Activated CD8-positive, alpha-beta memory T cell treated with anti-CD3 and anti-CD28 coated beads, Interleukin-2, amount 50 U/mL, for 24 hours (primary cell): ENCODE results near the gene SPART.
"Not testable (repeated sequence)": the region's sequence is repeated elsewhere in the genome, so short reads cannot be mapped to it uniquely, and the experiment has no call there.

ENCODE experiments used
- DNase-seq: peaks from one replicate; pipeline ENCODE4 v3.0.0-alpha.2; 2020; ENCODE audit errors: extremely low read depth

The SPART gene

GRCh38 chr13:36313047-36313969 lies 32.9 kb downstream of the SPART start:
- DNase-seq = no peak

- DNase-seq = no peak
Observed at GRCh38 chr13:36310417-36311108, 35.6 kb downstream of the SPART start.

GRCh38 chr13:36302289-36302688 lies 43.9 kb downstream of the SPART start:
- no peak for DNase-seq

- DNase-seq = not testable (repeated sequence)
Observed at GRCh38 chr13:36299469-36299868, 46.7 kb downstream of the SPART start.

- DNase-seq = no peak
Observed at GRCh38 chr13:36298535-36299068, 47.6 kb downstream of the SPART start.

GRCh38 chr13:36297366-36298338 lies 48.5 kb downstream of the SPART start, which contains the start of gene CCDC169:
TSS of gene CCDC169 (minus strand) at chr13:36297814. CDS start at chr13:36297719, 95 bp downstream.
- DNase-seq = peak; percentile 9

- no peak for DNase-seq
Observed at GRCh38 chr13:36294096-36294495, 52.1 kb downstream of the SPART start.

- no peak for DNase-seq
Observed at GRCh38 chr13:36293497-36293896, 52.7 kb downstream of the SPART start.

- no peak for DNase-seq
Observed at GRCh38 chr13:36288794-36289391, 57.3 kb downstream of the SPART start.

GRCh38 chr13:36286006-36286405 lies 60.2 kb downstream of the SPART start:
- no peak for DNase-seq

- DNase-seq = no peak
Observed at GRCh38 chr13:36282821-36283432, 63.3 kb downstream of the SPART start.

GRCh38 chr13:36275190-36276002 lies 70.8 kb downstream of the SPART start:
- no peak for DNase-seq

- no peak for DNase-seq
Observed at GRCh38 chr13:36273431-36273830, 72.8 kb downstream of the SPART start.

GRCh38 chr13:36261976-36262375 lies 84.2 kb downstream of the SPART start:
- no peak for DNase-seq

GRCh38 chr13:36261011-36261410 lies 85.2 kb downstream of the SPART start:
- no peak for DNase-seq

- DNase-seq = no peak
Observed at GRCh38 chr13:36259361-36260137, 86.6 kb downstream of the SPART start.

- no peak for DNase-seq
Observed at GRCh38 chr13:36258831-36259230, 87.4 kb downstream of the SPART start.
